ENCODE data around the gene SLC43A1. TPM values are rescaled to one million over a fixed set of nuclear protein-coding genes. Genes with fewer than 3 reads are reported as not detected.
"Not testable (repeated sequence)": the region's sequence is repeated elsewhere in the genome, so short reads cannot be mapped to it uniquely, and the experiment has no call there.

Gene SLC43A1
- total RNA-seq, 1 donor from 2014 or later: 9.1 TPM

- DNase-seq: no peak
Measured at GRCh38 chr11:57460758-57461749, 54.4 kb downstream of the SLC43A1 start.

GRCh38 chr11:57460022-57460757 is 55.3 kb downstream of the SLC43A1 start, which contains the start of gene RTN4RL2:
Gene RTN4RL2 (plus strand): TSS chr11:57460528. CDS start chr11:57460866, 338 bp downstream.
- DNase-seq: peak; percentile 69

- DNase-seq: no peak
Measured at GRCh38 chr11:57459164-57460021, 56.1 kb downstream of the SLC43A1 start.

- DNase-seq: peak; percentile 51
Measured at GRCh38 chr11:57458410-57459163, 56.9 kb downstream of the SLC43A1 start.

GRCh38 chr11:57458060-57458409 is 57.5 kb downstream of the SLC43A1 start:
- no peak for DNase-seq

- no peak for DNase-seq
Measured at GRCh38 chr11:57457643-57458023, 57.9 kb downstream of the SLC43A1 start.

GRCh38 chr11:57456960-57457642 is 58.4 kb downstream of the SLC43A1 start:
- peak; percentile 90 for DNase-seq

GRCh38 chr11:57453543-57454177 is 61.8 kb downstream of the SLC43A1 start:
- DNase-seq: no peak

GRCh38 chr11:57446055-57446454 is 69.4 kb downstream of the SLC43A1 start:
- DNase-seq: no peak

GRCh38 chr11:57445122-57445394 is 70.4 kb downstream of the SLC43A1 start:
- not testable (repeated sequence) for DNase-seq

- no peak for DNase-seq
Measured at GRCh38 chr11:57444362-57445121, 71.0 kb downstream of the SLC43A1 start.

- DNase-seq: no peak
Measured at GRCh38 chr11:57440744-57441414, 74.6 kb downstream of the SLC43A1 start.

- DNase-seq: no peak
Measured at GRCh38 chr11:57439786-57440185, 75.7 kb downstream of the SLC43A1 start.

- no peak for DNase-seq
Measured at GRCh38 chr11:57438345-57439285, 76.9 kb downstream of the SLC43A1 start.

GRCh38 chr11:57436031-57436430 is 79.5 kb downstream of the SLC43A1 start:
- DNase-seq: no peak

GRCh38 chr11:57434640-57435546 is 80.6 kb downstream of the SLC43A1 start:
- no peak for DNase-seq

Measured in tongue (tissue), 2 donors.